ENCODE data around the gene KLRB1. TPM values are rescaled to one million over a fixed set of nuclear protein-coding genes. Genes with fewer than 3 reads are reported as not detected.
"Not testable (repeated sequence)": the region's sequence is repeated elsewhere in the genome, so short reads cannot be mapped to it uniquely, and the experiment has no call there.

The KLRB1 gene
- total RNA-seq, 2 donors from 2014 or later, result 1.7 to 2.6 TPM

DNA sequence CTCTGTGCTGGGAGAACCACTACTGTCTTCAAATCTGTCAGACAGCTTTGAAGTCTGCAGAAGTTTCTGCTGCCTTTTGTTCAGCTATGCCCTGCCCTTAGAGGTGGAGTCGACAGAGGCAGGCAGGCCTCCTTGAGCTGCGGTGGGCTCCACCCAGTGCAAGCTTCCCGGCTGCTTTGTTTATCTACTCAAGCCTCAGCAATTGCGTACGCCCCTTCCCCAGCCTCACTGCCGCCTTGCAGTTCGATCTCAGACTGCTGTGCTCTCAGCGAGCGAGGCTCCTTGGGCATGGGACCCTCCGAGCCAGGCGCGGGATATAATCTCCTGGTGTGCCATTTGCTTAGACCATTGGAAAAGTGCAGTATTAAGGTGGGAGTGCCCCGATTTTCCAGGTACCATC lies 25.1 kb upstream of the KLRB1 start:
- no peaks in the 10 kb centered on the region for H3K36me3 ChIP-seq
- TF ChIP-seq, protein P1, sequence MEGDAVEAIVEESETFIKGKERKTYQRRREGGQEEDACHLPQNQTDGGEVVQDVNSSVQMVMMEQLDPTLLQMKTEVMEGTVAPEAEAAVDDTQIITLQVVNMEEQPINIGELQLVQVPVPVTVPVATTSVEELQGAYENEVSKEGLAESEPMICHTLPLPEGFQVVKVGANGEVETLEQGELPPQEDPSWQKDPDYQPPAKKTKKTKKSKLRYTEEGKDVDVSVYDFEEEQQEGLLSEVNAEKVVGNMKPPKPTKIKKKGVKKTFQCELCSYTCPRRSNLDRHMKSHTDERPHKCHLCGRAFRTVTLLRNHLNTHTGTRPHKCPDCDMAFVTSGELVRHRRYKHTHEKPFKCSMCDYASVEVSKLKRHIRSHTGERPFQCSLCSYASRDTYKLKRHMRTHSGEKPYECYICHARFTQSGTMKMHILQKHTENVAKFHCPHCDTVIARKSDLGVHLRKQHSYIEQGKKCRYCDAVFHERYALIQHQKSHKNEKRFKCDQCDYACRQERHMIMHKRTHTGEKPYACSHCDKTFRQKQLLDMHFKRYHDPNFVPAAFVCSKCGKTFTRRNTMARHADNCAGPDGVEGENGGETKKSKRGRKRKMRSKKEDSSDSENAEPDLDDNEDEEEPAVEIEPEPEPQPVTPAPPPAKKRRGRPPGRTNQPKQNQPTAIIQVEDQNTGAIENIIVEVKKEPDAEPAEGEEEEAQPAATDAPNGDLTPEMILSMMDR (IDR thresholded peaks at IDR 0.05), result no peak
- DNase-seq, result no peak
- H3K27me3 ChIP-seq, result no peaks in the 10 kb centered on the region
- intact Hi-C loops (cut with DNase I), result no loop called here
- H3K9ac ChIP-seq (ENCODE audit: low read depth in 2 of 2, low read length in 2 of 2), result no peak overlapping the region
- no peak overlapping the region for H3K27ac ChIP-seq
- no peaks in the 10 kb centered on the region for H3K4me1 ChIP-seq
- H3K9me3 ChIP-seq, result no peaks in the 10 kb centered on the region
- H3K4me3 ChIP-seq, result no peak overlapping the region

DNA sequence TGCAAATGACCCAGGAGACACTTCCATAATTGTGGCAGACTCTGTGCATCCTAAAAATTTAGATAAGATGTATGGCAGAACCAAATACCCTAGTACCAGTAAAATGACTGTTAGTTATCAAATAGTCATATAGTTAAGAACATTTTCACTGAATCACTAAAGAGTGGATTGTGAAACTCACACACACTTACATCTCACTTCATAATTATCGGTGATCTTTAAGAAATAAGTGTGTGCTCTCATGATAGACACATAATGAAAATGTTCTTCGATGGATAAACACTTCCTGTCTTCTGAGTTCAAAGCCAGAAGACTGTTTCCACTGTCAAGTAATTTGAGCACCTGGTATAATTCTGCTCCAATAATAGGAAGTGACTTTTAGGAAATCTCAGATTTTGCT lies 19.1 kb upstream of the KLRB1 start:
- intact Hi-C loops (cut with DNase I), result no loop called here
- DNase-seq, result no peak
- Histone ChIP-seq H3K9me3 (no peaks in the 10 kb centered on the region), H3K9ac (ENCODE audit: low read depth in 2 of 2, low read length in 2 of 2) (no peak overlapping the region), H3K27me3 (no peaks in the 10 kb centered on the region), H3K4me1 (no peaks in the 10 kb centered on the region), H3K36me3 (no peaks in the 10 kb centered on the region), H3K27ac (no peak overlapping the region), H3K4me3 (no peak overlapping the region)
- TF ChIP-seq, protein P1 (IDR thresholded peaks at IDR 0.05), result no peak

DNA sequence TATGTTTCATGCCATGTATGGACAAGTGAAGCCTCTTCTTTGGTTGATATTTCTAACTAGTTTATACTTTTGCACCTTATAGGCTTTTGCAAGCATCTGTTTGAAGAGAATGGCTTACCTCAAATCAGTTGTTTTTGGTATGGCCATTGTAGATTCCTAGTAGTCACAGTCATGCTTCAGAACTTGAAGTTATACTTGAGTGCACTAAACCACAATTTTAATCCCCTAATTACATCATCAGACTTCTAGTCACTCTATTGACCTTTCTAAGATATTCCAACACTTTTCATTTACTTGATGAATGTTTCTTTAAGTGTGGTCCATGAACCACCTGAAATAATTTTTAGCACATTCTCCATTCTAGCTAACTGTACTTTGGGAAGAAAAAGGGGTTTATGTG lies 18.6 kb upstream of the KLRB1 start:
- Histone ChIP-seq H3K9me3 (no peaks in the 10 kb centered on the region), H3K9ac (ENCODE audit: low read depth in 2 of 2, low read length in 2 of 2) (no peak overlapping the region), H3K27ac (no peak overlapping the region), H3K4me3 (no peak overlapping the region), H3K4me1 (no peaks in the 10 kb centered on the region), H3K36me3 (no peaks in the 10 kb centered on the region), H3K27me3 (no peaks in the 10 kb centered on the region)
- DNase-seq, result no peak
- intact Hi-C loops (cut with DNase I), result no loop called here
- TF ChIP-seq, protein P1 (IDR thresholded peaks at IDR 0.05), result no peak

DNA sequence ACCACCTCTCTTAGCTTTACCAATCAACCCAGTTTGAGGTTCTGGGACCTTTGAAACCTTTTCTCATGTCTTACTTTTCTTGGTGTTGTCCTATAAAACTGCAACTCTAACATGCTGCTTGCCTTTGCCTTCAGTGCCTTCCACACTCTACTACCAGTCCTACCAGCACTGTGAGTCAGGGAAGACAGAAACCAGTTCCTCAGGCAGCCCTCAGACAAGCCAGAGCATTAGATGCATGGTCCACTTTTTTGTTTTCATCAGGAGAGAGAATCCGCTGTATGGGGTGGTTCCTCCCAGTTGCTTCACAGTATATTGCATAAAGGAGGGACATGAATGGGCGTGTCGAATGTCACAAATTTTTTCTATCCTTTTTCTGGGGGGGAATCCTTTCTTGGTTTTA lies 17.3 kb upstream of the KLRB1 start:
- TF ChIP-seq, protein P1 (IDR thresholded peaks at IDR 0.05), result no peak
- Histone ChIP-seq H3K36me3 (no peaks in the 10 kb centered on the region), H3K4me1 (no peaks in the 10 kb centered on the region), H3K9ac (ENCODE audit: low read depth in 2 of 2, low read length in 2 of 2) (no peak overlapping the region), H3K27me3 (no peaks in the 10 kb centered on the region), H3K27ac (no peak overlapping the region), H3K9me3 (no peaks in the 10 kb centered on the region), H3K4me3 (no peak overlapping the region)
- intact Hi-C loops (cut with DNase I), result no loop called here
- DNase-seq, result no peak

DNA sequence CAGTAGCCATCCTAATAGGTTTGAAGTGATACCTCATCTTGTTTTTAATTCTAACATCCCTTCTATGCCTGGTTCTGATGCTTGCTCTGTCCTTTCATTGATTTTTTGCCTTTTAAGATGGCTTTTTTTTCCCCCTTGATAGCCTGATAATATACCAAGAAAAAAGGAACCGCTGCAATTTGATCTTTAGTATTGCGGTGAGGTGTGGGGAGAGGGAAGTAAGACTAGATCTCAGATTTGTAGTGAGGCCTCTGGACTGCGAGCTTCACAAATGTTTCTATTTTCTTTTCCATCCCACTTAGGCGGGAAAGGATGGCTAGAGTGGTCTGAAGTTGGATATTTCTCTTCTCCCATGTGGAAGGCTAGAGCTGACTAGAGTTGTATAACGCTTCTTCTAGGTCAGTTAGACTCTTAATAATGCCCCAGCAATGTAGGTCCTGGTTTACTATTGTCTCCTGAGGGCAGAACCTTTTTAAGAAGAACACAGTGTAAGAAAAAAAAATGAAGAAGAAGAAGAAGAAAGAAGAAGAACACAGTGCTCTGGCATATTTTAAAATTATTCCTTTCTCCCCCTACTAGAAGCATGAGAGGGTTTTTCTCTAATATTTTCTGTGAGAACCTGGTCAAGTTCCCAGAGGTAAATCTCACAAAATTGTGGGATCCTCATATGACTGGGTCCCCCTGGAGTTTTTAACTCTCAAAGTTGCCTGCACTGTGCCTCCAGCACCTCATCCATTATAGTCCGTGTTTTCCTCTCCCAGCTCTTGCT lies 11.9 kb upstream of the KLRB1 start:
- intact Hi-C loops (cut with DNase I), result no loop called here
- TF ChIP-seq, protein P1 (IDR thresholded peaks at IDR 0.05), result no peak

DNA sequence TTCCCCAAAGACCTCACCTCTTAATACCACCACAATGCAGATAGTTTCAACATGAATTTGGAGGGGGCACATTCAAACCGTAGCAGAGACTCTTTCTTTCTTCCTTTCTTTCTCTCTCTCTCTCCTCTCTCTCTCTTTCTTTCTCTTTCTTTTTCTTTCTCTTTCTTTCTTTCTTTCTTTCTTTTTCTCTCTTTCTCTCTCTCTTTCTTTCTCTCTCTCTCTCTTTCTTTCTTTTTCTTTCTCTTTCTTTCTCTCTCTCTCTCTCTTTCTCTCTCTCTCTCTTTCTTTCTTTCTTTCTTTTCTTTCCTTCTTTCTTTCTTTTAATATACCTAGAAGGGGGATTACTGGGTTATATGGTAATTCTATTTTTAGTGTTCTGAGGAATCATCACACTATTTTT lies 11.2 kb upstream of the KLRB1 start:
- H3K4me1 ChIP-seq; H3K27ac ChIP-seq; DNase-seq; H3K27me3 ChIP-seq; H3K9me3 ChIP-seq; H3K9ac ChIP-seq (ENCODE audit: low read depth in 2 of 2, low read length in 2 of 2); H3K36me3 ChIP-seq; intact Hi-C loops (cut with DNase I); H3K4me3 ChIP-seq: not testable (repeated sequence)

More for the DNA sequence above, 11.9 kb upstream of the KLRB1 start:
- DNase-seq, result no peak
- Histone ChIP-seq H3K9me3 (no peaks in the 10 kb centered on the region), H3K9ac (ENCODE audit: low read depth in 2 of 2, low read length in 2 of 2) (no peak overlapping the region), H3K4me3 (no peak overlapping the region), H3K4me1 (no peaks in the 10 kb centered on the region), H3K36me3 (no peaks in the 10 kb centered on the region), H3K27me3 (no peaks in the 10 kb centered on the region), H3K27ac (no peak overlapping the region)
